Occipital lobe (tissue), 2 donors: ENCODE measurements around the gene ATXN1. TPM values are rescaled to one million over a fixed set of nuclear protein-coding genes. Genes with fewer than 3 reads are reported as not detected.
"Not testable (repeated sequence)": the region's sequence is repeated elsewhere in the genome, so short reads cannot be mapped to it uniquely, and the experiment has no call there.

Experiments used
- DNase-seq: peaks from one replicate; lab custom pipeline; 2025; lab: John Stamatoyannopoulos, UW
- total RNA-seq: library from RNA; depleted of rRNA; stranded (reverse); fragments of >200 nt; gene quantifications from one replicate; pipeline ENCODE4 v1.2.3, GENCODE V29; 2014

The ATXN1 gene
- total RNA-seq, 1 donor from 2014 or later: 102 TPM

- no peak for DNase-seq
Observed at GRCh38 chr6:16393326-16393725, 367.9 kb downstream of the ATXN1 start.

GRCh38 chr6:16392010-16392409 lies 369.2 kb downstream of the ATXN1 start:
- DNase-seq: no peak

- DNase-seq: no peak
Observed at GRCh38 chr6:16391451-16391912, 369.8 kb downstream of the ATXN1 start.

GRCh38 chr6:16390909-16391450 lies 370.3 kb downstream of the ATXN1 start:
- not testable (repeated sequence) for DNase-seq

GRCh38 chr6:16389642-16390041 lies 371.6 kb downstream of the ATXN1 start:
- no peak for DNase-seq

- no peak for DNase-seq
Observed at GRCh38 chr6:16388488-16388887, 372.8 kb downstream of the ATXN1 start.

- DNase-seq: no peak
Observed at GRCh38 chr6:16386057-16386456, 375.2 kb downstream of the ATXN1 start.

- DNase-seq: no peak
Observed at GRCh38 chr6:16383607-16384206, 377.6 kb downstream of the ATXN1 start.

GRCh38 chr6:16381968-16382367 lies 379.3 kb downstream of the ATXN1 start:
- not testable (repeated sequence) for DNase-seq

- DNase-seq: no peak
Observed at GRCh38 chr6:16380220-16380809, 380.9 kb downstream of the ATXN1 start.

- DNase-seq: not testable (repeated sequence)
Observed at GRCh38 chr6:16378360-16378759, 382.9 kb downstream of the ATXN1 start.

GRCh38 chr6:16377470-16377869 lies 383.8 kb downstream of the ATXN1 start:
- DNase-seq: no peak

- DNase-seq: no peak
Observed at GRCh38 chr6:16375843-16376242, 385.4 kb downstream of the ATXN1 start.

GRCh38 chr6:16375206-16375605 lies 386.1 kb downstream of the ATXN1 start:
- no peak for DNase-seq

GRCh38 chr6:16374461-16375200 lies 386.6 kb downstream of the ATXN1 start:
- DNase-seq: no peak

GRCh38 chr6:16374016-16374415 lies 387.2 kb downstream of the ATXN1 start:
- no peak for DNase-seq

- no peak for DNase-seq
Observed at GRCh38 chr6:16372029-16372776, 389.1 kb downstream of the ATXN1 start.

GRCh38 chr6:16371401-16371800 lies 389.9 kb downstream of the ATXN1 start:
- DNase-seq: no peak

GRCh38 chr6:16370943-16371342 lies 390.3 kb downstream of the ATXN1 start:
- no peak for DNase-seq

GRCh38 chr6:16369989-16370388 lies 391.3 kb downstream of the ATXN1 start:
- no peak for DNase-seq

- DNase-seq: no peak
Observed at GRCh38 chr6:16369140-16369745, 392.0 kb downstream of the ATXN1 start.
